ENCODE data around the gene APOH. TPM values are rescaled to one million over a fixed set of nuclear protein-coding genes. Genes with fewer than 3 reads are reported as not detected.

The APOH gene
- total RNA-seq, 1 experiment from 2014 or later: not detected

GRCh38 chr17:66203274-66204015 lies 25.8 kb downstream of the APOH start:
- no peak overlapping the region for H3K4me3 Mint-ChIP-seq (ENCODE audit: unreplicated experiment)
- no peak overlapping the region for H3K27ac Mint-ChIP-seq (ENCODE audit: low read depth, unreplicated experiment)
- H3K9me3 Mint-ChIP-seq (ENCODE audit: unreplicated experiment): peaks cover 6% of the 10 kb centered on the region
- H3K4me1 Mint-ChIP-seq (ENCODE audit: insufficient read depth, unreplicated experiment): peaks cover 6% of the 10 kb centered on the region
- no TSS peak for BruUV-seq (replicated peaks)
- H3K36me3 Mint-ChIP-seq (ENCODE audit: insufficient read depth, unreplicated experiment): no peaks in the 10 kb centered on the region
- CTCF ChIA-PET: interaction anchor here (1.0 to 1.6 kb wide), 2 partner anchors 51 to 422 kb away, joined by 5 read pairs; no protein-coding TSS in a partner anchor
- intact Hi-C loops (cut with micrococcal nuclease): no loop called here
- no peak for DNase-seq (ENCODE audit: unreplicated experiment)
- H3K27me3 Mint-ChIP-seq (ENCODE audit: insufficient read depth, unreplicated experiment): no peaks in the 10 kb centered on the region
- POLR2A ChIA-PET: no interaction called here
- TF ChIP-seq CTCF (IDR thresholded peaks at IDR 0.05; ENCODE audit: unreplicated experiment): no peak

GRCh38 chr17:66200685-66201092 lies 28.5 kb downstream of the APOH start:
- ChIA-PET CTCF (interaction anchor here (0.6 to 2.4 kb wide), 45 partner anchors 9 to 1126 kb away, joined by 3 to 13 read pairs (median 4); partner anchors contain the start of gene CEP112), POLR2A (interaction anchor here (0.6 to 2.4 kb wide), 3 partner anchors 10 to 518 kb away, joined by 3 to 7 read pairs (median 4); no protein-coding TSS in a partner anchor)
- no peaks in the 10 kb centered on the region for H3K36me3 Mint-ChIP-seq (ENCODE audit: insufficient read depth, unreplicated experiment)
- H3K27ac Mint-ChIP-seq (ENCODE audit: low read depth, unreplicated experiment): no peak overlapping the region
- intact Hi-C loops (cut with micrococcal nuclease): loop anchor here (1.0 to 2.0 kb wide), 6 partner anchors 55 to 706 kb away; no protein-coding TSS in a partner anchor
- TF ChIP-seq CTCF (IDR thresholded peaks at IDR 0.05; ENCODE audit: unreplicated experiment): peak; percentile 64
- BruUV-seq (replicated peaks): no TSS peak
- H3K4me3 Mint-ChIP-seq (ENCODE audit: unreplicated experiment): no peak overlapping the region
- peaks cover 6% of the 10 kb centered on the region for H3K4me1 Mint-ChIP-seq (ENCODE audit: insufficient read depth, unreplicated experiment)
- H3K27me3 Mint-ChIP-seq (ENCODE audit: insufficient read depth, unreplicated experiment): no peaks in the 10 kb centered on the region
- no peaks in the 10 kb centered on the region for H3K9me3 Mint-ChIP-seq (ENCODE audit: unreplicated experiment)
- peak; percentile 79 for DNase-seq (ENCODE audit: unreplicated experiment)

- Mint-ChIP-seq H3K27me3 (ENCODE audit: insufficient read depth, unreplicated experiment) (no peaks in the 10 kb centered on the region), H3K9me3 (ENCODE audit: unreplicated experiment) (no peaks in the 10 kb centered on the region), H3K27ac (ENCODE audit: low read depth, unreplicated experiment) (no peak overlapping the region), H3K36me3 (ENCODE audit: insufficient read depth, unreplicated experiment) (no peaks in the 10 kb centered on the region), H3K4me3 (ENCODE audit: unreplicated experiment) (no peak overlapping the region), H3K4me1 (ENCODE audit: insufficient read depth, unreplicated experiment) (peaks cover 6% of the 10 kb centered on the region)
- ChIA-PET CTCF (interaction anchor here (0.6 to 1.2 kb wide), 4 partner anchors 435 to 571 kb away, joined by 3 to 4 read pairs (median 4); no protein-coding TSS in a partner anchor), POLR2A (no interaction called here)
- BruUV-seq (replicated peaks): no TSS peak
- intact Hi-C loops (cut with micrococcal nuclease): no loop called here
- no peak for TF ChIP-seq CTCF (IDR thresholded peaks at IDR 0.05; ENCODE audit: unreplicated experiment)
- DNase-seq (ENCODE audit: unreplicated experiment): no peak
These were observed 31.0 kb downstream of the APOH start for GRCh38 chr17:66198242-66198641.

- Mint-ChIP-seq H3K4me3 (ENCODE audit: unreplicated experiment) (peak overlapping the region; percentile 74), H3K9me3 (ENCODE audit: unreplicated experiment) (no peaks in the 10 kb centered on the region), H3K36me3 (ENCODE audit: insufficient read depth, unreplicated experiment) (no peaks in the 10 kb centered on the region), H3K27ac (ENCODE audit: low read depth, unreplicated experiment) (no peak overlapping the region), H3K4me1 (ENCODE audit: insufficient read depth, unreplicated experiment) (peaks cover 5% of the 10 kb centered on the region), H3K27me3 (ENCODE audit: insufficient read depth, unreplicated experiment) (no peaks in the 10 kb centered on the region)
- BruUV-seq (replicated peaks): no TSS peak
- CTCF ChIA-PET: interaction anchor here (0.6 to 2.2 kb wide), 2 partner anchors 8 to 636 kb away, joined by 3 to 13 read pairs; no protein-coding TSS in a partner anchor
- no peak for DNase-seq (ENCODE audit: unreplicated experiment)
- POLR2A ChIA-PET: interaction anchor here (2.4 kb wide), 1 partner anchor 484 kb away, joined by 7 read pairs; no protein-coding TSS in a partner anchor
- no peak for TF ChIP-seq CTCF (IDR thresholded peaks at IDR 0.05; ENCODE audit: unreplicated experiment)
- intact Hi-C loops (cut with micrococcal nuclease): no loop called here
These were observed 36.9 kb downstream of the APOH start for GRCh38 chr17:66192378-66192687.

Data from MCF 10A (cell line).